HG02981 (cell line): ENCODE measurements around the gene HNRNPL.
"Not testable (repeated sequence)": the region's sequence is repeated elsewhere in the genome, so short reads cannot be mapped to it uniquely, and the experiment has no call there.

ENCODE experiments used
- ATAC-seq: cut with Tn5 transposase; IDR thresholded peaks from one replicate; pipeline ENCODE4 v1.9.1; 2021; ENCODE audit warnings: mild to moderate bottlenecking, moderate library complexity; ENCODE audit not compliant: unreplicated experiment

HNRNPL gene

DNA sequence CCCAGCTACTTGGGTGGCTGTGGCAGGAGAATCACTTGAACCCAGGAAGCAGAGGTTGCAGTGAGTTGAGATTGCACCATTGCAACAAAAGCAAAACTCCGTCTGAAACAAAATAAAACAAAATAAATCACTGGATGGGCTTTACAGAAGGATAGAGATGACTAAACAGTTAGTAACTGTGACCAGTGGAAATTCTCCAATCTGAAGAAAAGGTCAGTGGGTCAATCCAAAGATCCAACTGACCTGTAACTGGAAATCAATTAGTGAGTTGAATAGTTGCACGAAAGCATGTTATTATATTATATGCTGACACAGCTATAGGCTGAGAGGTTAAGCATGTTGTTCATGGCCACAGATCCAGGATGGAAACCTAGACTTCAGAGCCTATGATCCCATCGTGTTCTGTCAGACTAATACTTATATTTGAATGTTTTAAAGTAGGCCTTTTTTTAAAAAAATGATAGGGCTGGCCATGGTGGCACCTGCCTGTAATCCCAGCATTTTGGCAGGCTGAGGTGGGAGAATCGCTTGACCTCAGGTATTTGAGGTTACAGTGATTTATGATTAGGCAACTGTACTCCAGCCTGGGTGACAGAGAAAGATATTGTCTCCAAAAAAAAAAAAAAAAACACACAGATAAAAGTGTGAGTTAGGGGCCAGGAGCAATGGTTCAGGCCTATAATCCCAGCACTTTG lies 19.6 kb downstream of the HNRNPL start:
- no peak for ATAC-seq

DNA sequence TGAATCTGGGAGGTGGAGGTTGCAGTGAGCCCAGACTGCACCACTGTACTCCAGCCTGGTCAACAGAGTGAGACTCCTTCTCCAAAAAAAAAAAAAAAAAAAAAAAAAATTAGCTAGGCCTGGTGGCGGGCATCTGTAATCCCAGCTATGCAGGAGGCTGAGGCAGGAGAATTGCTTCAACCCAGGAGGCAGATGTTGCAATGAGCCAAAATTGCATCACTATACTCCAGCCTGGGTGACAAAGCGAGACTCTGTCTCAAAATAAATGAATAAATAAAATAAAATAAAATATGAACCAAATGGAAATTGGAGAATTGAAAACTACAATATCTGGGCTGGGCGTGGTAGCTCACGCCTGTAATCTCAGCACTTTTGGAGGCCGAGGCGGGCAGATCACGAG lies 20.6 kb downstream of the HNRNPL start:
- not testable (repeated sequence) for ATAC-seq

DNA sequence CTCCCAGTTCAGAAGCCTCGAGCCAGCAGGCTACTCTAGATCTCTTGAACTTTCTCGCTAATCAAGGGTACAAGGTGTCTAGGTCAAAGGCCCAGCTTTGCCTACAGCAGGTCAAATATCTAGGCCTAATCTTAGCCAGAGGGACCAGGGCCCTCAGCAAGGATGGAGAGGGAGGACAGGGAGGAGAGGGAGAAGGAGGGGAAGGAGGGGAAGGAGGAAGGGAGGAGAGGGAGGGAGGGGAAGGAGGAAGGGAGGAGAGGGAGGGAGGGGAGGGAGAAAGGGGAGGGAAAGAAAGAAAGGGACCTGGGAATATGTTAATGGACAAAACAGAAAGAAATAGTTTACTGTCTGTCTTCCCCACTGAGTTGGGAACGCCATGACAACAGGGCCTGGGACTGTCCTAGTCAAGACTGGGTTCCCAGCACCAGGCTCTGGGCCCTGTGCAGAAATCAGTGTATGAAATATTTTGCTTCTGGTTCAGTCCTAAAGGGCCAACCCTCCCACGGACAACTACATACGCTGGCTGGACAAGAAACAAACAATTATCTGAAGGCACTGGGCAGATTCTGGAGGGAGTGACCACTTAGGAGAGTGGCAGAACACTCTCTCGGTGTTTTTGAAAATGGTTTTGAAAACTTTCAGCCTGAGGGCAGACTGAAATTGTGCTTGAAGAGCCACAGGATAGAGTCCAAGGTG lies 22.8 kb downstream of the HNRNPL start:
- ATAC-seq = no peak

DNA sequence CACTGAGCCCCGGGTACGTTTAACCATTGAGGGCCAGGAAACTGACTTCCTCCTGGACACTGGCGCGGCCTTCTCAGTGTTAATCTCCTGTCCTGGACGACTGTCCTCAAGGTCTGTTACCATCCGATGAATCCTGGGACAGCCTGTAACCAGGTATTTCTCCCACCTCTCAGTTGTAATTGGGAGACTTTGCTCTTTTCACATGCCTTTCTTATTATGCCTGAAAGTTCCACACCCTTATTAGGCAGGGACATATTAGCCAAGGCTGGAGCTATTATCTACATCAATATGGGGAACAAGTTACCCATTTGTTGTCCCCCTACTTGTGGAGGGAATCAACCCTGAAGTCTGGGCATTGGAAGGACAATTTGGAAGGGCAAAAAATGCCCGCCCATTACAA lies 23.9 kb downstream of the HNRNPL start:
- not testable (repeated sequence) for ATAC-seq

DNA sequence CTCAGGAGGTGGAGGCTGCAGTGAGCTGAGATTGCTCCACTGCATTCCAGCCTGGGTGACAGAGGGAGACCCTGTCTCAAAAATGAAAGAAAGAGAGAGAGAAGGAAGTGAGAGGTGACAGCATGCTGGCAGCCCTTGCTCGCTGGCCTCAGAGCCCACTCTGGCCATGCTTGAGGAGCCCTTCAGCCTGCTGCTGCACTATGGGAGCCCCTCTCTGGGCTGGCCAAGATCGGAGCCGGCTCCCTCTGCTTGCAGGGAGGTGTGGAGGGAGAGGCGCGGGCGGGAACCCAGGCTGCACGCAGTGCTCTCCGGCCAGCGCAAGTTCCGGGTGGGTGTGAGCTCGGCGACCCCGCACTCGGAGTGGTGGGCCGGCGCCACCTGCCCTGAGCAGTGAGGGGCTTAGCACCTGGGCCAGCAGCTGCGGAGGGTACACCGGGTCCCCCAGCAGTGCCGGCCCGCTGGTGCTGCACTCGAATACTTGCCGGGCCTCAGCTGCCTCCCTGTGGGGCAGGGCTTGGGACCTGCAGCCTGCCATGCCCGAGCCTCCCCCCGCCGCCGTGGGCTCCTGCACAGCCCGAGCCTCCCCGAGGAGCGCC lies 28.5 kb downstream of the HNRNPL start:
- not testable (repeated sequence) for ATAC-seq

DNA sequence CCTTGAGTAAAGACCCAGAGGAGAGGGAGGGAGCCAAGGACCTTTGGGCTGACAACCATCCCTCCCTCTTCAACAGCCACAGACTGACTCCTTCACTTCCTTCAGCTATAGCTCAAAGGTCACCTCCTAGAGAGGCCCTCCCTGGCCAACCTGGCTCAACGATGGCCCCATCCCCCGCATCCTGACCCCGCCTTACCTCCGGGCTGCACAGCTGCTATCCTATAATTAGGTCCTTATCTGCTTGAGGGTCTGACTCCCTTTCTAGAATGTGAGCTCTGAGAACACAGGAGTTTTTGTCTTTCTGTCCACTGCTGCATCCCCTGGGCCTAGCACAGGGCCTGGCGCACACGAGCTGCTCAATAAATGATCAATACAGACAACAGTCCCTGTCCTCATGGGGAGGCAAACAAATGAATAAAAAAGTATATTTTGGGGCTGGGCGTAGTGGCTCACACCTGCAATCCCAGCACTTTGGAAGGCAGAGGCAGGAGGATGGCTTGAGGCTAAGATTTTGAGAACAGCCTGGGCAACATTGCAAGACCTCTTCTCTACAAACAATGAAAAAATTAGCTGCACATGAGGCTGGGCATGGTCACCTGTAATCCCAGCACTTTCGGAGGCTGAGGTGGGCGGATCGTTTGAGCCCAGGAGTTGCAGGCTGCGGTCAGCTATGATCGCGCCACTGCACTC lies 30.4 kb downstream of the HNRNPL start:
- ATAC-seq = no peak

DNA sequence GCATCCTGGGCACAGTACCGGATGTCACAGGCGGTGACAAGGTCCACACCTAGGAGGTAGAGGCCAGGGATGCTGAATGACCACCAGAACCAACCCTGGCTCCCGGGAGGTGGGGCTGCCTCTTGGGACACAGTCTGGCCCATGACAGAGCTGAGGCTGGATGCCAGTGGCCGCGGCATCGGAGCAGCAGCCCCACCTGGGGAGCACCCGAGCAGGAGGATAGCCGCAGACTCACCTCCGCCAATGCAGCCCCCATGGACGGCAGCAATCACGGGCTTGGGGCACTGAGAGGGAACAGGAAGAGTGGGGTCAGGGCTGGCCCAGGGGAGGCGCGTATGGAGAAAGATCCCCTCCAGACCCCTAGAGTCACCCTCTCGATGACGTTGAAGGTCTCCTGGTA lies 32.7 kb downstream of the HNRNPL start:
- ATAC-seq = no peak

DNA sequence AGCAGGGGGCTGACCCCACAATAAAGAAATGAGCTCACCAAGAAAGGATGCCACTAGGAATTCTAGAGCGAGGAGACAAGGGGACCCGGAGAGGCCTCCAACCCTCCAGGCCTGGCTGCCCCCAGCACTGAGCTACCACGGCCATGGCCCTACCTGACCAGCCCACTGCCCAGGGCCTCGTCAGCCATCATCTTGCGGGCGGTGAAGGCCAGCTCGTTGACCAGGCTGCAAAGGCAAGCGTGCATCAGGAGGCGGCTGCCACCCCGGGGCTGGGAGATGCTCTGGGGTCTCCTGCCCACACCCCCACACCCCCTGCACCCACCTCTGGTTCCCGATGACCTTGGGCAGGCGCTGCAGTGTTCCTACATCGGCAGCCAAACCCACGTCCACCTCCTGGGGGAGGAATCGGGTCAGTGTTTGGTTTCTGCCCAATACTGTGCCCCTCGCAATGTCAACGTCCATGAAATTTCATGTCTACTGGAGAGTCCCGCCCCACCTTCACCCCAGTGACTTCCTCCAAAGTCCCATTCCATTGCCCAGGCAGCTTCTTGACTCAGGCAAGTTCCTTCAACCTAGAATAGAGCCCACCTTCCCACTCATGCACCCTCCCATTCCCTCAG lies 33.5 kb downstream of the HNRNPL start:
- no peak for ATAC-seq

DNA sequence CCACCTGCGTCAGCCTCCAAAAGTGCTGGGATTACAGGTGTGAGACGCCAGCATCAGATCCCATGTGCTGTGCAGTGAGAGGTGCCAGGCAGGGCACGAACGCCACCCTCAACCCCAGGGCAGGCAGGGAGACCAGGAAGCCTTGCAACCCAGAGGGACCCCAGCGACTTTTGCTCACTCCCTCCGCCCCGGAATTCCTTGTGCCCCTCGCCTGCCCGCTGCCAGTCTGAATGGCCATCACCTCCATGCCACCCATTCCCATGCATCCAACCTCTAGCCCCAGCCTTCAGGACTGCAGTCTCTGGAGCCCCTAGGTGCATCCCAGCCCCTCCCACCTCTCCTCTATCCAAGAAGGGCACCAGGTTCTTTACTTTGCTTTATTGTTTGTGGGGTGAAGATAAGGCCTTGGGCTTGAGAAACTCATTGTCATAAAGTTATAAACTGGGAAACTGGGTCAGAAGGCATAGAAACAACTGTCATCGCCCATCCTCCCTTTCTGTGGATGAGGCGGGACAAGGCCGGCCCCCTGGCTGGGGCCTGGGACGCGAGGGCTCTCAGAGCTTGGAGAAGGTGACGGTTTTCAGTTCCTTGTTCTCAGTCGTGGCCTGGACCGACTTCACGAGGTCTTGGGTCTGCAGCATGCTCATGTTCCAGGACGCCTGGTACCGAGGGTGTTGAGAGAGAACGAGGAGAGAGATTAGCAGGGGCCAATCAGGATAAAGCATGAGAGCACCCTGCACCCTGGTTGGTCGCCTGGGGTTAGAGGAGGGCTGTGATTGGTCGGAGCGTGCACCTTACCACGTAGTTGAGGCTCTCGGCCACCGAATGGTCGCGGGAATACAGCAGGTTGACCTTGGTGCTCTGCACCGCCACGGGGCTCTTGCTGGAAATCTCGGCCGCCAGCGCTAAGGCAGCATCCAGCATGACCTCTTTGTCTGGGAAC lies 34.5 kb downstream of the HNRNPL start:
- ATAC-seq = no peak

DNA sequence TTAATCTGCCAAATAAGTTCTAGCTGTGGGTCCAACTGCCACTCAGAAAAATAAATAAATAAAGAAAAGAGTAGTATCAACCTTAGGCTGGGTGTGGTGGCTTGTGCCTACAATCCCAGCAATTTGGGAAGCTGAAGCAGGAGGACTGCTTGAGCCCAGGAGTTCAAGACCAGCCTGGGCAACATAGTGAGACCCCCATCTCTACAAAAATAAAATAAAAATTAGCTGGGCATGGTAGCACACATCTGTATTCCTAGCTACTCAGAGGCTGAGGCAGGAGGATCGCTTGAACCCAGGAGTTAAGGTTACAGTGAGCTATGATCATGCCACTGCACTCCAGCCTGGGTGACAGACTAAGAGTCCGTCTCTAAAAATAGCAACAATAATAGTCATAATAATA lies 35.9 kb downstream of the HNRNPL start:
- ATAC-seq = not testable (repeated sequence)

DNA sequence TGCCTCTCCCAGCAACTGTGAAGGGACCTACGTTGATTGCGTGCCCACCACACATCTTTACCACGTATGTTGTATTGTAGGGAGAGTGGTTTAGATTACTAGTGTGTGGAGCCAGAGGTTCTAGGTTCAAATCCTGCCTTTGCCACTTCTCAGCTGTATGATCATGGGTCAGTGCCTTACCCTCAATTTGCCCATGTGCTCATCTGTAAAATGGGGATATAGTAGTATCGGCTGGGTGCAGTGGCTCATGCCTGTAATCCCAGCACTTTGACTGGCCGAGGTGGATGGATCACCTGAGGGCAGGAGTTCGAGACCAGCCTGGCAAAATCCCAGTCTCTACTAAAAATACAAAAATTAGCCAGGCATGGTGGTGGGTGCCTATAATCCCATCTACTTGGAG lies 36.5 kb downstream of the HNRNPL start:
- ATAC-seq = no peak

DNA sequence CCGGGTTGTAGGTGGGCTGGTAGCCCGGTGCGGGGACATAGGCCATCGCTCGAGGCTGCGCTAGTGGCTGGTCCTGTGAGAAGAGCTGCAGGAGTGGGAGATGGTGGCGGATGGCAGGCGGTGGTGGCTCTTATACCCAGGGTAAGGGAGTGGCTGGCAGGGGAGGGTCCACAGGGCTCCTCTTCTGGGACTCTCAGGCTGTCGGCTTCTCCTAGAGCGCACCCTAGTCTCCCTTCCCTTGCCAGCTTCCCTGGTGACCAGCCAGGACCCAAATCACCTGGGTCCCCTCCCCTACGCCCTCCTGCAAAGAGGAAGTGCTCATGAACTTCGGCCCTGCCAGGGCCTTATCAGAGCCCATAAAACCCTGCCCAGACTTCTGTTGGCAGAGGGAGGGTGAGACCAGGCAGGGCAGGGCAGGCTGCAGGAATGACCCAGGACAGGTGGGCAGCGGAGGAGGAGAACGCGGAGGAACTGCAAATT lies 36.9 kb downstream of the HNRNPL start, which contains the start of gene LGALS4:
LGALS4 (minus strand) TSS at position 105 of the 480 bp plus-strand sequence; CDS start at position 46, 59 bp downstream.
- ATAC-seq = no peak

DNA sequence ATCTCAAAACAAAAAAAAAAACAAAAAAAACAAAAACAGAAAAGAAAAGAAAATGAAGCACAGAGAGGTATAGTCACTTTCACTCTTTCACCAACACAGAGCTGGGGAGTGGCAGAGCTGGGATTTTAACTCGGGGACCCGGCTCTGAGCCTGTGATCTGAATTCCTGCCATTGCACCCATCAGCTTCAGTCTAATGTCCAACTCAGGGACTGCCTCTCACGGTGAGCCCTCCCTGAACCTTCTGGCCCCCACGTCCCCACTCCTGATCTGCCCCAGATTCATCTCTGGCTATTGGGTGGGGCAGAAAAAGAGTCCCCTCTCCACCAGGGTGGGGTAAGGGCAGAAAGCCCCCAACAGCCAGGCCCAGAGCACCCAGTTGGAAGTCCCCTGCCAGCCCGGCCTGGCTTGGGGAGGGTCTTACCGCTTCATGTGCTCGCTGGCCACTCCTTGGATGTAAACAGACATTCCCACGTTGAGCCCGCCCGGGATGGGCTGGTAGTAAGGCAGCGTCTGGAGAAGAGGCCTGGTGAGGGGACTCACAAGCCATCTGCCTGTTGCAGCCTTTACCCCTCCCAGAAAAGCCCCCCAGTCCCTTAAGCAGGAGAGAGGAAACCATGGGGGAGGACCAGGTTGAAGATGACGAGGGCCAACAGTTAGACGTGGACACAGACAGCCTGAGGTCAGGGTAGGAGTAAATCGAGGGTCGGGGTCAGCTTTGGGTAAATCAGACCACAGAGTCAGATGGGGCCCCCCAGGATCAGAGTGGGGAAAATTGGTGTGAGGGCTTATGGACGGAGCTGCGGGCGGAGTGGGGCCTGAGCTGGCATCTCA lies 37.6 kb downstream of the HNRNPL start:
- ATAC-seq = no peak

DNA sequence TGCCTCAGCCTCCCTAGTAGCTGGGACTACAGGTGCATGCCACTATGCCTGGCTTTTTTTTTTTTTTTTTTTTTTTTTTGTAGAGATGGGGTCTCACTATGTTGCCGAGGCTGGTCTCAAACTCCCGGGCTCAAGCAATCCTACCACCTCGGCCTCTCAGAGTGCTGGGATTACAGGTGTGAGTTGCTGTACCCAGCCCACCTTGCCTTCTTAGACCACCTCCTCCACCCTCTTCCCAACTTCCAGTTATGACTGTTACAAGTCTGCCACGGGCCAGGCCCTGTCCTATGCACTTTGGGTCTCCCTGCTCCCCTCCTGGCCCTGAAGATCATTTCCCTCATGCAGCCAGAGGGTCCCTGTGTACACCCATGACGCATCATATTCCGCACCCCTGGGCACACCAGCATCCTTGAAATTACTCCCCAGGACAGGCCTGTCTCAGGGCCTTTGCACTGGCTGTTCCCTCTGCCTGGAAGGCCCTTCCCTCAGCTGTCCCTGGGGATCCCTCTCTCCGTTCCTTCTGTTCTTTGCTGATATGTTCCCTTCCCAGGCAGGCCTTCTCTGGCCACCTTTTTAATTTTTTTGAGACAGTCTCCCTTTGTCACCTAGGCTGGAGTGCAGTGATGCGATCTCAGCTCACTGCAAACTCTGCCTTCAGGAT lies 40.1 kb downstream of the HNRNPL start:
- ATAC-seq = no peak

DNA sequence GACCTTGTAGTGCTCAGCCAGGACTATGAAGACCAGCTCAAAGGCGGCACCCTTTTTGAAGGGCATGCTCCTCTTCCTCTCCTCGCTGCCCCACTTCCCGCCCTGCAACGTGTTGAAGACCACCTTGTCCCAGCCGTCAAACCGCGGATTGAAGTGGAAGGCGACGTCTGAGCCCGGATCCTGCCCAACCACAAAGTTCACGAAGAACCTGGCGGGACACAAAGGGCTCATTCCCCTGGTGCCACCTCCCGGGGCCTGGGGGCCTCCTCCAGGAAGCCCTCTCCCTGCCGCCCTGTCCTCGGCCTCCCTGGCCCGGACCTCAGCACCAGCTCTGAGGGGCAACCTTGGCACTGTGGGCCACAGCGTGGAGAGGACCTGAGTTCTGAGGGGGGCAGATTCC lies 41.0 kb downstream of the HNRNPL start:
- ATAC-seq = no peak

DNA sequence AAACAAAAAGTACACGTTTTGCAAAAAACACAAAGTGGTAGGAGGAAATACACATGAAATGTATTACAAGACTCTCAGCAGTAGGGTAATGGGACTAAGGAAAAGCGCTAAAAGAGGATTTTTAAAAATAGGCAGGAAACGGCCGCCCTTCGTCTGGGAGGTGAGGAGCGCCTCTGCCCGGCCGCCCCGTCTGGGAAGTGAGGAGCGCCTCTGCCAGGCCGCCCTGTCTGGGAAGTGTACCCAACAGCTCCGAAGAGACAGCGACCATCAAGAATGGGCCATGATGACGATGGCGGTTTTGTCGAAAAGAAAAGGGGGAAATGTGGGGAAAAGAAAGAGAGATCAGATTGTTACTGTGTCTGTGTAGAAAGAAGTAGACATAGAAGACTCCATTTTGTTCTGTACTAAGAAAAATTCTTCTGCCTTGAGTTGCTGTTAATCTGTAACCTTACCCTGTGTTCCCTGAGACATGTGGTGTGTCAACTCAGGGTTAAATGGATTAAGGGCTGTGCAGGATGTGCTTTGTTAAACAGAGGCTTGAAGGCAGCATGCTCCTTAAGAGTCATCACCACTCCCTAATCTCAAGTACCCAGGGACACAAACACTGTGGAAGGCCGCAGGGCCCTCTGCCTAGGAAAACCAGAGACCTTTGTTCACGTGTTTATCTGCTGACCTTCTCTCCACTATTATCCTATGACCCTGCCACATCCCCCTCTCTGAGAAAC lies 42.2 kb downstream of the HNRNPL start:
- not testable (repeated sequence) for ATAC-seq

DNA sequence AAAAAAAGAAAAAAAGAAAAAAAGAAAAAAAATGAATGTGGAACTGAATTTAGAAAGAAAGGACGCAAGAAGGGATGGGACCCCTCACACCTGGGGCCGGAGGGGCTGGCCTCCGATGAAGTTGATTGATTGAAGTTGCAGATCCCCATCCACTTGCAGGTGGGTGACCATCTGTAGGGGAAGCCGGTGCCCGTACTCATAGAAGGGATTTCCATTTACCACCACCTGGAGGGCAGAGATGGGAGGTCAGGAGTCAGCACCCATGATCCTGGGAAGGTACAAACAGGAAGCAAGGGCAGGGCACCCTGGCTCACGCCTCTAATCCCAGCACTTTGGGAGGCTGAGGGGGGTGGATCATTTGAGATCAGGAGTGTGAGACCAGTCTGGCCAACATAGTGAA lies 43.4 kb downstream of the HNRNPL start:
- ATAC-seq = no peak

DNA sequence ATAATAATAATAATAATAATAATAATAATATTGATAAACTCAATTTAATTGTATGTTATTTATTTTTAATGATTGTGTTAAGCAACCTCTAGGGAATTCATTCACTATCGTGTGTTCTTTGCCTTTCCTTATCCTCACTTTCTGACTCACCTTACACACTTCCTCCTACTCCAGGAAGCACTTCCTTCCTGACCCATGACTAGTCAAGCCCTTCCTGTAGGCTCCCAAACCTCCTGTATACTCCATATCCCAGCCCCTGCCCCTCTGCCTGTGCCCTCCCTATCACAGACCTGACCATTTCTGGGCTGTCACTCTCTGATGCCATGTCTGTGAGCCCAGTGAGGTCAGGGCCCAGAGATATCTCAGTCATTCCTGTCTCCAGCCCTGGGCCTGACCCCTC lies 44.6 kb downstream of the HNRNPL start:
- no peak for ATAC-seq
